OCI-LY7 (cell line): Measurements from ENCODE around the gene HDAC7.

Experiments
- EZH2phosphoT487 ChIP-seq: fragments of 200-600 bp; sonication (generic); IDR thresholded peaks from 2 replicates; pipeline ENCODE4 v1.6.1; 2018; ENCODE audit warnings: low read depth, borderline replicate concordance, mild to moderate bottlenecking, mixed run types, antibody characterized with exemption, low read length, moderate library complexity, mixed read lengths
- TF ChIP-seq, protein P1 (sequence below): fragments of 200-600 bp; sonication (generic); conservative IDR thresholded peaks from 2 replicates; pipeline ENCODE4 v1.5.1; 2014; ENCODE audit warnings: mild to moderate bottlenecking, antibody characterized with exemption, low read length, moderate library complexity, mixed read lengths

DNA sequence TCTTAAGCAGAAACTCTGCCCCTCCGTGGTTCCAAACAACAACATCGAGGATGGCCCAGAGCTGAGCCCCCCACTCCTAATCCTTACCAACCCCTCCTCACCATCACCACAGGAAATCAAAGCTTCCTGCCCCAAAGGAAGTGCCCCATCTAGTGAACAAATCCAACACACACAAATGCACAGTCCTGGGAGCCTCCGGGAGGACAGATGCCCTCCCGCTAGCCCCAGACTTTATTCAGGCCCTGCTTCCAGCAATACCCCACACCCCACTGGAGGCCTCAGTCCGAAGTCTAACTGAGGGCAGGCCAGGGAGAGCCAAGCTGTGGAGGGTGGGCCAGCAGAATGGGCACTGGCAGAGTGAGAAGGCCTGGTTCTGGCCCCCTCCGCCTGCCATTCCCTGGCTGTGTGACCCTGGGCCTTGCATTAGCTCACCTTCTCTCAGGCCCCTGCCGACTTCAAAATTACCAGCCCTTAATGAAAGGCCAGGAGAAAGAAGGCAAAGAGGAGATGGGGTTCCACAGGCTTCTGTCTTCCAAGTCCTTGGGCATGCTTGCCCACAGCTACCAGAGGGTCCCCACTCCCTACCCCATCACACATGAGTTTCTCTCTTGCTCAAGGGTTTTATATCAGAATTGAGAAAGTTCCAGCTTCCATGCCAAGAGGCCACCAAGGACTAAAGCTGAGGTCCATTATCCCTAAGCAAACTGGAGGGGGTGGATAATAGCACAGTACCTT is 2.3 kb downstream of the HDAC7 start:
- TF ChIP-seq, protein P1, sequence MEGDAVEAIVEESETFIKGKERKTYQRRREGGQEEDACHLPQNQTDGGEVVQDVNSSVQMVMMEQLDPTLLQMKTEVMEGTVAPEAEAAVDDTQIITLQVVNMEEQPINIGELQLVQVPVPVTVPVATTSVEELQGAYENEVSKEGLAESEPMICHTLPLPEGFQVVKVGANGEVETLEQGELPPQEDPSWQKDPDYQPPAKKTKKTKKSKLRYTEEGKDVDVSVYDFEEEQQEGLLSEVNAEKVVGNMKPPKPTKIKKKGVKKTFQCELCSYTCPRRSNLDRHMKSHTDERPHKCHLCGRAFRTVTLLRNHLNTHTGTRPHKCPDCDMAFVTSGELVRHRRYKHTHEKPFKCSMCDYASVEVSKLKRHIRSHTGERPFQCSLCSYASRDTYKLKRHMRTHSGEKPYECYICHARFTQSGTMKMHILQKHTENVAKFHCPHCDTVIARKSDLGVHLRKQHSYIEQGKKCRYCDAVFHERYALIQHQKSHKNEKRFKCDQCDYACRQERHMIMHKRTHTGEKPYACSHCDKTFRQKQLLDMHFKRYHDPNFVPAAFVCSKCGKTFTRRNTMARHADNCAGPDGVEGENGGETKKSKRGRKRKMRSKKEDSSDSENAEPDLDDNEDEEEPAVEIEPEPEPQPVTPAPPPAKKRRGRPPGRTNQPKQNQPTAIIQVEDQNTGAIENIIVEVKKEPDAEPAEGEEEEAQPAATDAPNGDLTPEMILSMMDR: peak; percentile 71
- TF ChIP-seq EZH2phosphoT487: no peak
